Lung (tissue), 12 donors: ENCODE measurements around the gene POLD2. TPM values are rescaled to one million over a fixed set of nuclear protein-coding genes. Genes with fewer than 3 reads are reported as not detected.

ENCODE experiments used
- ATAC-seq: fragments of 200-7000 bp; cut with Tn5 transposase; one replicate; pipeline ENCODE4 v1.9.1; 2020; ENCODE audit warnings: moderate number of reproducible peaks; ENCODE audit not compliant: insufficient read depth, low FRiP score
- DNase-seq, 3 donors: peaks; one replicate each; pipeline ENCODE4 v3.0.0-alpha.2; 2013 to 2017
- H3K27ac ChIP-seq, 2 donors: one replicate each; pipeline ENCODE4 v1.5.1; 2013; ENCODE audit warnings: mild to moderate bottlenecking in 2 of 2, moderate library complexity in 2 of 2, control low read depth in 1 of 2, inconsistent platforms in 1 of 2, low read depth in 1 of 2, low read length in 1 of 2
- H3K27me3 ChIP-seq, 3 donors: one replicate each; pipeline ENCODE4 v1.5.1; 2013; ENCODE audit warnings: low read length in 2 of 3; ENCODE audit not compliant: control insufficient read depth in 3 of 3, insufficient read depth in 3 of 3
- H3K36me3 ChIP-seq, 4 donors: one replicate each; pipeline ENCODE4 v1.5.1; 2013; ENCODE audit warnings: low read length in 4 of 4, mild to moderate bottlenecking in 1 of 4, moderate library complexity in 1 of 4; ENCODE audit not compliant: control insufficient read depth in 4 of 4, insufficient read depth in 4 of 4
- H3K4me1 ChIP-seq, 5 donors: one replicate each; pipeline ENCODE4 v1.5.1; 2013; ENCODE audit warnings: low read length in 5 of 5, mild to moderate bottlenecking in 2 of 5, moderate library complexity in 1 of 5; ENCODE audit not compliant: control insufficient read depth in 5 of 5, insufficient read depth in 5 of 5
- H3K4me3 ChIP-seq: one replicate; pipeline ENCODE4 v1.5.1; 2013; ENCODE audit warnings: mild to moderate bottlenecking, control low read depth, moderate library complexity
- H3K9ac ChIP-seq, 2 donors: one replicate each; pipeline ENCODE4 v1.5.1; 2013; ENCODE audit warnings: low read length in 2 of 2, control low read depth in 1 of 2; ENCODE audit not compliant: insufficient read depth in 1 of 2
- H3K9me3 ChIP-seq, 4 donors: one replicate each; pipeline ENCODE4 v1.5.1; 2013; ENCODE audit warnings: low read length in 3 of 4, mild to moderate bottlenecking in 1 of 4, moderate library complexity in 1 of 4; ENCODE audit not compliant: control insufficient read depth in 4 of 4, insufficient read depth in 3 of 4
- CTCF ChIP-seq: IDR thresholded peaks from 2 replicates; pipeline ENCODE4 v1.5.1; 2012; ENCODE audit warnings: mild to moderate bottlenecking; ENCODE audit errors: control extremely low read depth, extremely low read depth
- WGBS, 2 donors: extraction: QIAGEN DNeasy Blood & Tissue Kit; methylation state at CpG; one replicate each; pipeline ENCODE4 v1.1.7; 2013; 5-methylcytosine and 5-hydroxymethylcytosine counted together
- polyA plus RNA-seq, 2 donors: library from polyadenylated mRNA; stranded (reverse); fragments of 200-250 nt; gene quantifications; one replicate each; pipeline ENCODE4 v1.2.1, GENCODE V29; 2013
- total RNA-seq, 2 donors: library from RNA; depleted of rRNA in 1 of 2; stranded (reverse); fragments of >200 nt in 1 of 2; gene quantifications; one replicate each; pipeline ENCODE4 v1.2.1, GENCODE V29; 2014 to 2021
- donor health status: control.
- donor health status: control.
- donor health status: Bipolar disorder and iron deficiency.
- donor health status: healthy.
- donor health status: DM: yes; HTN: yes; CAD: no.

Gene POLD2
- total and polyA plus RNA-seq, 4 donors: 48.8 to 90.7 (median 71.3) TPM

- ATAC-seq: no peak
- Histone ChIP-seq H3K4me3 (no peak overlapping the region), H3K4me1 (no peaks in the 10 kb centered on the region), H3K27ac (no peak overlapping the region), H3K36me3 (peaks cover 0 to 59% (median 16%) of the 10 kb centered on the region in 4 donors), H3K9ac (no peak overlapping the region), H3K9me3 (no peaks in the 10 kb centered on the region), H3K27me3 (no peaks in the 10 kb centered on the region)
- WGBS, 2 donors: 88 to 92% methylated on average over 31 to 34 of the region's 34 CpGs
- no peak for TF ChIP-seq CTCF
- no peak for DNase-seq
Measured at GRCh38 chr7:44112997-44113763, 10.2 kb downstream of the POLD2 start.

- no peak overlapping the region for H3K27ac ChIP-seq
- 79 to 81% methylated on average over 41 of the region's 41 CpGs for WGBS, 2 donors
- H3K4me1 ChIP-seq: no peaks in the 10 kb centered on the region
- no peaks in the 10 kb centered on the region for H3K27me3 ChIP-seq
- peaks cover 0 to 56% (median 15%) of the 10 kb centered on the region in 4 donors for H3K36me3 ChIP-seq
- no peaks in the 10 kb centered on the region for H3K9me3 ChIP-seq
- H3K4me3 ChIP-seq: no peak overlapping the region
- no peak for DNase-seq
- H3K9ac ChIP-seq: no peak overlapping the region
- no peak for ATAC-seq
- no peak for TF ChIP-seq CTCF
Measured at GRCh38 chr7:44112231-44112996, 10.9 kb downstream of the POLD2 start.

GRCh38 chr7:44111761-44112160, 11.6 kb downstream of the POLD2 start:
- Histone ChIP-seq H3K4me3 (no peak overlapping the region), H3K9me3 (no peaks in the 10 kb centered on the region), H3K9ac (no peak overlapping the region), H3K27me3 (no peaks in the 10 kb centered on the region), H3K36me3 (peaks cover 0 to 52% (median 15%) of the 10 kb centered on the region in 4 donors), H3K4me1 (no peaks in the 10 kb centered on the region), H3K27ac (no peak overlapping the region)
- WGBS, 2 donors: 86 to 94% methylated on average over 16 of the region's 16 CpGs
- TF ChIP-seq CTCF: no peak
- DNase-seq: no peak
- ATAC-seq: no peak
